PFSK-1 (cell line): ENCODE results near the gene CYP27C1.

Experiments
- POLR2AphosphoS5 ChIP-seq: IDR thresholded peaks from 2 replicates; pipeline ENCODE4 v1.6.1; 2012; ENCODE audit warnings: low read depth, mild to moderate bottlenecking, control low read depth, low read length, moderate library complexity
- REST ChIP-seq, 2 experiments: IDR thresholded peaks; 2 replicates each; pipeline versions ENCODE4 v1.6.1 to v1.8.0; 2011 to 2012; ENCODE audit warnings: low read depth in 2 of 2, low read length in 2 of 2, control low read depth in 1 of 2, inconsistent platforms in 1 of 2, mild to moderate bottlenecking in 1 of 2, moderate library complexity in 1 of 2; ENCODE audit not compliant: insufficient read depth in 1 of 2
- TAF1 ChIP-seq: IDR thresholded peaks from 2 replicates; pipeline ENCODE4 v1.6.1; 2012; ENCODE audit warnings: low read length, control low read depth, borderline replicate concordance; ENCODE audit not compliant: insufficient read depth

- TF ChIP-seq TAF1: no peak
- no peak for TF ChIP-seq REST (IDR thresholded peaks at IDR 0.05; ENCODE audit: insufficient read depth in 1 of 2, low read depth in 2 of 2, low read length in 2 of 2)
- TF ChIP-seq POLR2AphosphoS5: no peak
Observed at GRCh38 chr2:127149384-127149783, 70.7 kb downstream of the CYP27C1 start.
